Esophagus squamous epithelium (tissue), 4 donors: ENCODE measurements around the gene ARHGAP23.

Source experiments
- CTCF ChIP-seq, 6 experiments: fragments of 450-650 bp in 4 of 6; fragments of 200-600 bp in 2 of 6; sonication (generic) in 2 of 6; IDR thresholded peaks; one replicate each; pipeline ENCODE4 v1.5.1; 2016 to 2019; ENCODE audit warnings: antibody characterized with exemption in 6 of 6, mild to moderate bottlenecking in 4 of 6, moderate library complexity in 4 of 6
- POLR2A ChIP-seq, 4 donors: fragments of 450-650 bp; IDR thresholded peaks; one replicate each; pipeline ENCODE4 v1.6.1; 2017; ENCODE audit warnings: antibody characterized with exemption in 4 of 4, mild to moderate bottlenecking in 4 of 4, moderate library complexity in 3 of 4

GRCh38 chr17:38464251-38464722 is 36.0 kb downstream of the ARHGAP23 start:
- TF ChIP-seq CTCF (IDR thresholded peaks at IDR 0.05), result no peak
- no peak for TF ChIP-seq POLR2A (IDR thresholded peaks at IDR 0.05)
